Loucy (cell line): ENCODE results near the gene PITPNC1.

ENCODE experiments used
- CTCF ChIP-seq: fragments of 200-600 bp; sonication (generic); conservative IDR thresholded peaks from 2 replicates; pipeline ENCODE4 v1.5.1; 2014; ENCODE audit warnings: mild to moderate bottlenecking, antibody characterized with exemption, low read length
- EZH2phosphoT487 ChIP-seq: fragments of 200-600 bp; IDR thresholded peaks from 2 replicates; pipeline ENCODE4 v1.6.1; 2018; ENCODE audit warnings: antibody characterized with exemption, mild to moderate bottlenecking, moderate library complexity, borderline replicate concordance

- TF ChIP-seq CTCF (no peak), EZH2phosphoT487 (no peak)
These were observed 288.9 kb downstream of the PITPNC1 start for GRCh38 chr17:67666028-67666427.
